HG03095 (cell line): ENCODE measurements around the gene POU1F1.
"Not testable (repeated sequence)": the region's sequence is repeated elsewhere in the genome, so short reads cannot be mapped to it uniquely, and the experiment has no call there.

Source experiments
- ATAC-seq: cut with Tn5 transposase; IDR thresholded peaks from one replicate; pipeline ENCODE4 v1.9.1; 2021; ENCODE audit warnings: moderate library complexity; ENCODE audit not compliant: unreplicated experiment

POU1F1 gene

GRCh38 chr3:87260270-87260669 is 16.1 kb downstream of the POU1F1 start:
- ATAC-seq, result no peak

DNA sequence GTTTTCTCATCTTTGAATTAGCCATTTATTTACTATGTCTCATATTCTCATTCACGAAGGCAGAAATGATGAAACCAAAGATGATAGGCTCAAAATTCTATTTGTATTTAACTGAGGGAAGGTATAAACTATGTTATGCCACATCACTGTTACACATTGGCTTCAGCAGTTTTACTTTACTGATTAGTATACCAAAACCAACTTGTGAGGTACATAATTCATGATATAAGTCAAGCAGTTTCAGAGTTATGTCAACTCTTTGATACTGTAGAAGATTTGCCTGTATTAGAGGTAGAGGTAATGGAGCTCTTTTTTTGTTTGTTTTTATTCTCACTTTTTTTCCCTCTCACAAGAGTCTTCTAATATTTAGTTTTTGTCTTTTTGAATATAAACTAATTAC is 26.4 kb downstream of the POU1F1 start:
- ATAC-seq, result no peak

DNA sequence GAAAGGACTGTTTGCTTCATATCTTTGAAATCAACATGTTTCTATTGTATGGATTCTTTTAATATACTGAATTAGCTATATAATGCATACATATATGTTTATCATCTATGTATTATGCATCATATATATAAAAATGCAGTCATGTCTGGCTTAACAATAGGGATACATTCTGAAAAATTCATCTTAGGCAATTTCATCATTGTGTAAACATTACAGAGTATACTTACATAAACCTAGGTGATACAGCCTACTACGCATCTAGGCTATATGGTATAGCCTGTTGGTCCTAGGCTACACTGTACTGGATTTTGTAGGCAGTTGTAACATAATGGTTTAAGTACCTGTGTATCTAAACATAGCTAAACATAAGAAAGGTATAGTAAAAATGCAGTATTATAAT is 27.6 kb downstream of the POU1F1 start:
- no peak for ATAC-seq

- ATAC-seq, result not testable (repeated sequence)
These were observed 28.2 kb downstream of the POU1F1 start for GRCh38 chr3:87248231-87248630.

DNA sequence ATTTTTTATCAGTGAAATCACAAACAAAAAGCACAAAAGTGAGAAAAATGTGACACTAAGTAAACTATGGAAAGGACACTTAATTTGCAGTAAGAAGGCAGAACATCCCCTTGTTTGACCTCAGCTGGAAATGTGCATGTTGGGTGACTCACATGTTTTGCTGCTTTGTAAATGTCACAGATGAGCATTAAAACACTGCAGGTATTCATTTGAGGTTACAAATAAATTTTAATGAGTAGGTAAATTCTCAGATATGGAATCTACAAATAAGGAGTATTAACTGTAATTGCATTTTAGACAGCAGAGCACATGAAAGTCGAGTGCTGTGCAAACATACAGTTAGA is 29.0 kb downstream of the POU1F1 start:
- no peak for ATAC-seq

GRCh38 chr3:87246662-87247429 is 29.5 kb downstream of the POU1F1 start:
- ATAC-seq, result no peak

DNA sequence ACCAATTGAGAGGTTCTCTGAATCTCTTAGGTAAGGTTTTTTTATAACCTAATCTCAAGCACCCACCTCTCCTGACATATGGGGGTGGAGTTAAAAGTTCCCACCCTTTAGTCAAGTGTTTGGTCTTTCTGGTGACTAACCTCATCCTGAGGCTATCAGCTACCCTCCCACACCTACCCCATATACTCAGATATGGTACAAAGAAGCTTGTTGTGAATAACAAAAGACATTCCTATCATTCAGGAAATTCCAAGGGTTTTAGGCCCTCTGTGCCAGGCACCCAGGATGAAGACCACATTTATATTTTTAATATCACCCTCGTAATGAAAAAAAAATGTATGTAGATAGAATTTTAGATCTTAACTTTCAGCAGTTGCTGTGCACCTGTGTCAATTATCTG is 40.3 kb downstream of the POU1F1 start:
- no peak for ATAC-seq

- no peak for ATAC-seq
These were observed 42.6 kb downstream of the POU1F1 start for GRCh38 chr3:87233805-87234204.

DNA sequence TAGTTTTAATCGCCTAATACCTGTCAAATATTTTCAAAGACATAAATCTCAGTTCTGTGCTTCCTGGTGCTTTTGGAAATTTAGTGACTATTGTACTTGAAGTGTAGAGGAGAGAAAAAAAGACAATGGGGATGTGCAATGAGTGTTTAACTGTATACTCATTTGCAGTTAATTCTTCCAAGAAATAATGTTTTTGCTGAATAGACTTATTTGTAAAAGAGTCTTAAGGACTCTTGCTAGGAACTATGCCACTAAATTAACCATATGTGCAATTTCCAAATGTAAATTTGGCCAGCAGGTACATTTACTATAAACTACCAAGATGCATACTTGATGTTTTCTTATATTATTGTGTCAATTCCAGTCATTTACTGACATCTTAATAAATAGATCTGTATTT is 47.3 kb downstream of the POU1F1 start:
- ATAC-seq, result no peak

DNA sequence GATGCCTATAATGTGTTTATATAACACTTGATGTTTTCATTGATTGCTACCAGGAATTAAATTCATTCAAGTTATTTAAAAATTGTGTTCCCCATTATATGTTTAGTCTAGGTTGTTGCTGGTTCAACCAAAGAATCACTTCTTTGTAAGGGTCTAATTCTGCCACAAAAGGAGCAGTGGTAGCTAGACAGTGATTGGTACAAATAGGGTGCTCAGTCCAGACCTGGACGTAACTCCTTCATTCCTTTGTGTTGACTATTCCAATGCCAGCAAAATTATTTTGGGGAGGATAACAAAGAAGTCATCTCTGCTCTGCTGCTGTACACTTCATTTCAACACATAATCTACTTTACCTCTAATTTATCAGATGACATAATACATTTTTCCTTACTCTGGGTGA is 48.1 kb downstream of the POU1F1 start:
- no peak for ATAC-seq

GRCh38 chr3:87227835-87228144 is 48.6 kb downstream of the POU1F1 start:
- peak; percentile 1 for ATAC-seq

- peak; percentile 96 for ATAC-seq
These were observed 49.1 kb downstream of the POU1F1 start, which contains the start of gene CHMP2B for GRCh38 chr3:87227104-87227834. Gene CHMP2B (plus strand): TSS chr3:87227309. CDS start chr3:87227523, 214 bp downstream.

DNA sequence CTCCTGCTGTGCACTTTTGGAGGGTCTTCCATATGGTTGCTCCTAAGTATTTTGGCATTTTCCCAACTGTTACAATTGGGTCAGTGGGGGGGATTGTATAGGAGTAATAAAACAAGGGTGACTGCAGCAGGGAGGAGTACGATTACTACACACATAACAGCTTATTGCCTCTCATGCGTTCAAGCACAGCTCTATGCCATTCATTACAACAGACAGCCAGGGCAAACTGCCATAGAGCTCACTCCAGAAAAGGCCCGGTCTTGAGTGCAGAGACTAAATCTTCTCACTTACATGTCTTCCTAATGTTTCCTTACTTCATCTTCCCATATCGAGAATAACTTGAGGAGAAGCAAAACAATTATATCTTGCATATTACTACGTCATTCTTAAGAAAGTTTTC is 50.7 kb downstream of the POU1F1 start:
- no peak for ATAC-seq

- no peak for ATAC-seq
These were observed 56.8 kb downstream of the POU1F1 start for GRCh38 chr3:87219611-87220010.

GRCh38 chr3:87218560-87218959 is 57.8 kb downstream of the POU1F1 start:
- ATAC-seq, result no peak
